Measurements from ENCODE around the gene B4GALNT1.
"Not testable (repeated sequence)": the region's sequence is repeated elsewhere in the genome, so short reads cannot be mapped to it uniquely, and the experiment has no call there.

The B4GALNT1 gene

DNA sequence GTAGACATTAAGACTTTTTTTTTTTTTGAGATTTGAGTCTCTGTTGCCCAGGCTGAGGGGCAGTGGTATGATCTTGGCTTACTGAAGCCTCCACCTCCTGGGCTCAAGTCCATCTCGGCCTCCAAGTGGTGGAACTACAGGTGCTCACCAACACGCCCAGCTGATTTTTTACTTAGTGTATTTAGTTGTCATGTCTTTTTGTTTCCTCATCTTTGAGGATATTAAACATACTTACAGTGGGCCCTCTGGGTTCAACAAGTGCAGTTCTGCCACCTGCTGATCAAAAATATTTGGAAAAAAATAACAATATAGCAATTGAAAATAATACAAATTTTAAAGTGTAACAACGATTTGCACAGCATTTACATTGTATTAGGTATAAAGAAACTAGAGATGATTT lies 4.4 kb upstream of the B4GALNT1 start:
- DNase-seq (ENCODE audit: low read depth in 2 of 2) = no peak

GRCh38 chr12:57636731-57637130 lies 3.7 kb upstream of the B4GALNT1 start:
- DNase-seq (ENCODE audit: low read depth in 2 of 2) = not testable (repeated sequence)

- no peak for DNase-seq (ENCODE audit: low read depth in 2 of 2)
Observed at GRCh38 chr12:57632073-57632957, 686 bp downstream of the B4GALNT1 start.

DNA sequence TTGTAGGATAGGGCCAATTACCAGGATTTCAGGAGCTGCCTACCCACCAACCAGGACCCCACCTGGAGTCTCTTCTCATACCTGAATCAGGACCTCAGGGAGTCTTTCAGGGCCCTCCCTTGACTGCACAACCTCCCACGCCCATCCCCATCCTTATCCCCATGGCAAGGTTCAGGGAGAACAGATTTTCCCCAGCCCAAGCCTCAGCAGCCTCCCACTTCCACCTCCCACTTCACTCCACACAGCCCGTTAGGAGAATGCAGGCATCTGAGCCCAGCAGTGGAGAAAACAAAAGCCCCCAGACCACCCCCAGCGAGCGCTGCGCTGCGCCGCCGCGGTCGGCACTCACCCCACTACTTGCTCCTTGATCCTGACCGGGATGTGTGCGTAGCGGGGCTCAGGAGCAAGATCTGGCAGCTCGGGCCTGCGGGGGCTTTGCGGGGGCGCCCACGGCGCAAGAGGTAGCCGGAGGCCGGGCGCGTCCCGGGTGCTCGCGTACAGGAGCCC lies 1.4 kb downstream of the B4GALNT1 start:
- DNase-seq (ENCODE audit: low read depth in 2 of 2) = no peak

- no peak for DNase-seq (ENCODE audit: low read depth in 2 of 2)
Observed at GRCh38 chr12:57630891-57631433, 2.0 kb downstream of the B4GALNT1 start.

- no peak for DNase-seq (ENCODE audit: low read depth in 2 of 2)
Observed at GRCh38 chr12:57629897-57630471, 3.0 kb downstream of the B4GALNT1 start.

DNA sequence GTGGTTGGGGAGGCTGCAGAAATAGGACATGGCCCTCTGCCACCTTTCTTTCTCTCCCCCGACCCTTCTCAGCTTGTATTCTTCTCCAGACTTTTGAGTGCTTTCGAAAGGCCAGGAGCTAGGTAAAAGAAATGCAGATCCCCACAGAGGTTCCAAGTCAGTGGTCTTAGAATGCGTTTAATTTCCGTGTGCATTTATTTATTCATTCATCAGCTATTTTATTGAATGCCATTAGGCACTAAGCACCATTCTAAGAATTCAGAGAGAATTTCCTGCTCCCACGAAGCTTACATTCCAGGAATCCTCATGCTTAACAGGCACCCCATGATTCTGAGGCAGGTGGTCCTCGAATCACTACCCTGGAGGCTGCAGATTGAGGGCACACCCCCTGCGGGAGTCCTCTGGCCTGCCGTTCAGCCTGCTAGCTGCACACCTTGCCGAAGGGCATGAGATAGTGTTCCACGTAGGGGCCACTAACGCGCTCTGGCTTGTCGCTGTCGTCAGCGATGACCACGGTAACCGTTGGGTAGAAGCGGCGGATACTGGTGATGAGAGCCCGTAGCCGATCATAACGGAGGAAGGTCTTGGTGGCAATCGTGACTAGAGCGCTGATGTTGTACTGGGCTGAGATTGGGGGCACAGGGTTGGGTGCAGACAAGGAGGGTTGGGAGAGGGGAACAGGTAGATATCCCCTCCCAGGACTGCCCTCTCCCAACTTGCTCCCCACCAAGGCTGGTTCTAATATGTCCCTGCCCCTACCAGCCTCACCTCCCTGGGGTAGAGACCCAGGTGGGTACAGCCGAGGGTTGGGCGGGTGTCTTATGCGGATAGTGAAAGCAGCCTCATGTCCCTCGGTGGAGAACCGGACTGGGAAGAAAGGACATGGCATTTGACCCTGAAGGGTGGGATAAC lies 4.5 kb downstream of the B4GALNT1 start:
- no peak for DNase-seq (ENCODE audit: low read depth in 2 of 2)

DNA sequence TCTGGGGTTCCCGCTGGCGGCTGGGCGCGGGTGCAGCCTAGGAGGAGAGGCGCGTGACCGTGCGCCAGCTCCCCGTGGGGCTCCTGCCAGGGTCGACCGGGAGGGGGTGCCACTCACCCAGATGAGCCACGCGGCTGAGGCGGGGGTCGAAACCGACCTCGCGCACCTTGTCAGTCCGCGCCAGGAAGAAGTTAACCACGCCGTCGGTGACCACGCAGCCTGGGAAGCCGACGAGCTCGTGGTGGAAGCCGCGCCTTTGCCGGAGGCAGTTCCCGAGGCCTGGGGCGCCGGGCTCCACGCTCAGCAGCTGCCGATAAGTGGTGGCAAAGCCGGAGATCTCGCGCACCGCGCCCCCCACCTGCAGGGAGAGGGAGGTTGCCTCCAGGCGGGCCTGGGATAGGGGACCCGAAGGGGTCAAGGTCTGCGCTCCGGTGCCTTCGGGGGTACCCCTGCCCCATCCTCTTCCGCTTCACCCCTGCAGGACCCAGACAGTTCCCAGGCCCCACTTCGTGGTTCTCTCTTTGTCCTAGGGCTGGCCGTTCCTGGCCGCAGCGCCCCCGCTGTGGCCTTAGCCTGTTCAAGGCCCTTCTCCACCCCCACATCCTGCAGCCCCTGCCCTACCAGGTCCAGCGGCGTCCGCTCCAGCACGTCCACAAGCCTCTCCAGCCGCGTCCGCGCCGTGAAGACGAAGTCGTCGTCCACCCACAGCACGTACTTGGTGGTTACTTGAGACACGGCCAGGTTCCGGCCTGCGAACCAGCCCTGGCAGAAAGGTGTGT lies 5.3 kb downstream of the B4GALNT1 start:
- no peak for DNase-seq (ENCODE audit: low read depth in 2 of 2)

GRCh38 chr12:57626921-57627445 lies 6.0 kb downstream of the B4GALNT1 start:
- no peak for DNase-seq (ENCODE audit: low read depth in 2 of 2)

DNA sequence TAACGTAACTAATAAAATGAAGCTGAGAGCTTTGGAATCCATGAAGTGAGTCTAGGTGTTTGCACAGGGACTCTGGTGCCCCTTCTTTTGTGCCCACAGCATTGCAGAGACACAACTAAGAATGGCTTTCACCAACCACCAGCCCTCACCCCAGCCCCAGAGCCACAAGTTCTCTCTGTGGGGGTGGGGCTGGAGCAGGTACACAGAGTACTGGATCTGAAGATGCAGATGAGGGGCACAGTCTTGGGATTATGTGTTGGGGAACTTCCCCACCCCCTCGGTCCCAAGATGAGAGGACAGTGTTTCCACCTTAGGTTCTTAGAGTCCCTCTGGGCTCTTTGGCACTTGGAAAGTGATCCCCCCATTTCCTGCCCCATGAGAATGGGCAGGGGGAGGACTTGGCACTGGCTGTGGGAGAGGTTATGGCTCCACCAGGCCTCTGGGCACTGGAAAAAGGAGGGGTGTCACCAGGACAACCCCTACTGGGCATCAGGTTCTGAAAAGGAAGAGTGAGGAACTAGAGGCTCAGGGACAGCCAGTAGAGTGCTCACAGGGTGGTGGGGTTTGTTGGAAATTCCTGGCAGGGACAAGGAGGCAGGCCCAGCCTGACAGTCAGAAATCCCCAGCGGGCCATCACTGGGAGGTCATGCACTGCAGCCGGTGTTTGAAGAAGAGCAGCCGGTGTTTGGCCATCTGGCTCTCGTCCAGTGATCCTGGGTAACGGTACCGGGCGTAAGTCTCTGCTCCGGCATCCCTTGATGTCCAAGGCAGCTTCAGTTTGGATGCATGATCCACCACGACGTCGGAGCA lies 6.7 kb downstream of the B4GALNT1 start:
- no peak for DNase-seq (ENCODE audit: low read depth in 2 of 2)

GRCh38 chr12:57625261-57626032 lies 7.6 kb downstream of the B4GALNT1 start:
- no peak for DNase-seq (ENCODE audit: low read depth in 2 of 2)

GRCh38 chr12:57624441-57625220 lies 8.4 kb downstream of the B4GALNT1 start:
- DNase-seq (ENCODE audit: low read depth in 2 of 2) = no peak

- DNase-seq (ENCODE audit: low read depth in 2 of 2) = no peak
Observed at GRCh38 chr12:57623811-57624390, 9.1 kb downstream of the B4GALNT1 start.

DNA sequence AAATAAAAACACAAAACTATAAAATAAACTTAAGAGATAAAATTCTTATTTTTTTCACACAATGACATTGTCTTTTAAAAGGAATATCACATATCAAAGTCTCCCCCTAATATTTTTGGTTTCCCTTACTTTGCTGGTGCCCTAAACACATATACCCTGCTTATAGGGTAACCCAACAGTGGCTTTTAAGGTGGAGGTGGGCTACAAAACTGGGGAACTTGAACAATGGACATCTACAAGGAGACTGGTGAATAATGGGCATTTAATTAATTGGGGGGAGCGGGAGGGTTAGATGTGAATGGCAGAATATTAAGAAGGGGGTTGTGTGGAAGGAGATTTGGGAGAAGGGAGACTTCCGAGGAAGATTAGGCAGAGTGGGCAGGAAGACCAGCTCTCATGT lies 9.6 kb downstream of the B4GALNT1 start:
- no peak for DNase-seq (ENCODE audit: low read depth in 2 of 2)

- DNase-seq (ENCODE audit: low read depth in 2 of 2) = no peak
Observed at GRCh38 chr12:57622293-57623245, 10.4 kb downstream of the B4GALNT1 start.

- DNase-seq (ENCODE audit: low read depth in 2 of 2) = peak in 1 of 2 donors; percentile 43
Observed at GRCh38 chr12:57621497-57622292, 11.3 kb downstream of the B4GALNT1 start.
